ENCODE measurements around the gene GPR108. TPM values are rescaled to one million over a fixed set of nuclear protein-coding genes. Genes with fewer than 3 reads are reported as not detected.
"Not testable (repeated sequence)": the region's sequence is repeated elsewhere in the genome, so short reads cannot be mapped to it uniquely, and the experiment has no call there.

Gene GPR108
- total and polyA plus RNA-seq, 2 of the 8 experiments (the other 6 are each of a cell fraction or from before 2014, with no cell fraction given), result 34.9 to 46.0 TPM

GRCh38 chr19:6708913-6709312 is 28.5 kb downstream of the GPR108 start:
- CTCF ChIA-PET (ENCODE audit: partially characterized antibody), result interaction anchor here (1.4 kb wide), 1 partner anchor 39 kb away, joined by 3 read pairs; the partner anchor contains the start of gene TNFSF14

More at GRCh38 chr19:6708913-6709312, 28.5 kb downstream of the GPR108 start:
- H3K4ac ChIP-seq (replicated peaks; ENCODE audit: insufficient read length, low read depth, low read length); H3K27ac ChIP-seq (ENCODE audit: low read depth, low read length); H2BK20ac ChIP-seq (ENCODE audit: low read length); H3K79me2 ChIP-seq (ENCODE audit: control insufficient read depth in 1 of 2, insufficient read depth in 2 of 2, low read length in 2 of 2); H3K18ac ChIP-seq (ENCODE audit: extremely low read depth, low read length); H3K56ac ChIP-seq (replicated peaks; ENCODE audit: insufficient read length, low read depth, low read length); FAIRE-seq; H3K4me2 ChIP-seq (ENCODE audit: insufficient read depth in 1 of 2, low read depth in 2 of 2, low read length in 2 of 2); H4K8ac ChIP-seq (ENCODE audit: extremely low read depth, insufficient read depth, low read length); H3K23ac ChIP-seq (ENCODE audit: insufficient read length); H3K9ac ChIP-seq (replicated peaks in 1 of 4; ENCODE audit: extremely low read depth in 1 of 4, low read depth in 3 of 4, low read length in 3 of 4); H2BK12ac ChIP-seq (ENCODE audit: low read depth, low read length); H3K4me1 ChIP-seq (replicated peaks in 1 of 4; ENCODE audit: control insufficient read depth in 3 of 4, insufficient read depth in 4 of 4, low read length in 3 of 4); H2BK15ac ChIP-seq (ENCODE audit: low read length); H4K91ac ChIP-seq (replicated peaks; ENCODE audit: insufficient read length, low read length); H2AK5ac ChIP-seq (ENCODE audit: low read depth, low read length); H4K5ac ChIP-seq (ENCODE audit: insufficient read length, low read depth, low read length); DNase-seq (ENCODE audit: low read depth in 1 of 2, low spot score in 2 of 2); H2BK120ac ChIP-seq (replicated peaks; ENCODE audit: low read depth, low read length); H2BK5ac ChIP-seq (ENCODE audit: low read depth, low read length); H3K23me2 ChIP-seq (ENCODE audit: low read depth, low read length); H2AFZ ChIP-seq (ENCODE audit: low read length); H3K14ac ChIP-seq (ENCODE audit: insufficient read length); POLR2A ChIA-PET (ENCODE audit: partially characterized antibody); H3K79me1 ChIP-seq (ENCODE audit: low read depth, low read length); H4K20me1 ChIP-seq (replicated peaks in 1 of 2; ENCODE audit: control insufficient read depth in 1 of 2, insufficient read depth in 2 of 2, low read length in 2 of 2); H3K4me3 ChIP-seq (ENCODE audit: extremely low read depth in 1 of 4, insufficient read depth in 2 of 4, low read depth in 3 of 4, low read length in 4 of 4); H3K36me3 ChIP-seq (ENCODE audit: control insufficient read depth in 2 of 4, insufficient read depth in 4 of 4, low read length in 3 of 4); H3K9me3 ChIP-seq (ENCODE audit: insufficient read depth in 2 of 2, low read depth in 1 of 2, low read length in 1 of 2): not testable (repeated sequence)
- WGBS, 2 experiments (ENCODE audit: extremely low coverage in 1 of 2, insufficient coverage in 1 of 2, insufficient read length in 1 of 2, insufficient replicate concordance in 2 of 2, low coverage in 1 of 2, low lambda C conversion rate in 2 of 2, missing lambda C conversion rate in 1 of 2), result 97% methylated on average over 12 of the region's 12 CpGs; no CpG with 5 or more reads in 1 of the 2 experiments
- peaks cover 0 to 22% (median 18%) of the 10 kb centered on the region in 4 experiments; a peak in 6 of 7 replicates for H3K27me3 ChIP-seq (replicated peaks in 1 of 4; ENCODE audit: control insufficient read depth in 3 of 4, extremely low read depth in 1 of 4, insufficient read depth in 3 of 4, low read length in 3 of 4)
